ENCODE data around the gene HDAC4.

Gene HDAC4

GRCh38 chr2:239017491-239018098, 383.2 kb downstream of the HDAC4 start:
- Histone ChIP-seq H2AFZ (ENCODE audit: low read length) (no peak overlapping the region), H4K20me1 (ENCODE audit: insufficient read depth, low read length) (no peaks in the 10 kb centered on the region), H3K27ac (ENCODE audit: low read length) (no peak overlapping the region), H3K4me3 (ENCODE audit: low read length) (no peak overlapping the region), H3K4me1 (ENCODE audit: low read length) (no peaks in the 10 kb centered on the region), H3K36me3 (replicated peaks; ENCODE audit: insufficient read depth, low read length) (no peaks in the 10 kb centered on the region), H3K9ac (ENCODE audit: low read length) (no peak overlapping the region), H3K4me2 (ENCODE audit: low read depth, low read length) (no peak overlapping the region), H3K27me3 (replicated peaks; ENCODE audit: insufficient read depth, low read length) (peaks cover 36% of the 10 kb centered on the region), H3K9me3 (replicated peaks; ENCODE audit: insufficient read depth, low read length) (no peaks in the 10 kb centered on the region), H3K9me2 (replicated peaks; ENCODE audit: insufficient read depth, low read length) (no peaks in the 10 kb centered on the region), H3K79me2 (ENCODE audit: low read length) (no peaks in the 10 kb centered on the region), H3F3A (ENCODE audit: insufficient read depth, low read length) (no peaks in the 10 kb centered on the region)
- no peak for TF ChIP-seq EZH2 (optimal IDR thresholded peaks at IDR 0.05; ENCODE audit: low read depth, low read length)
- TF ChIP-seq, protein P1, sequence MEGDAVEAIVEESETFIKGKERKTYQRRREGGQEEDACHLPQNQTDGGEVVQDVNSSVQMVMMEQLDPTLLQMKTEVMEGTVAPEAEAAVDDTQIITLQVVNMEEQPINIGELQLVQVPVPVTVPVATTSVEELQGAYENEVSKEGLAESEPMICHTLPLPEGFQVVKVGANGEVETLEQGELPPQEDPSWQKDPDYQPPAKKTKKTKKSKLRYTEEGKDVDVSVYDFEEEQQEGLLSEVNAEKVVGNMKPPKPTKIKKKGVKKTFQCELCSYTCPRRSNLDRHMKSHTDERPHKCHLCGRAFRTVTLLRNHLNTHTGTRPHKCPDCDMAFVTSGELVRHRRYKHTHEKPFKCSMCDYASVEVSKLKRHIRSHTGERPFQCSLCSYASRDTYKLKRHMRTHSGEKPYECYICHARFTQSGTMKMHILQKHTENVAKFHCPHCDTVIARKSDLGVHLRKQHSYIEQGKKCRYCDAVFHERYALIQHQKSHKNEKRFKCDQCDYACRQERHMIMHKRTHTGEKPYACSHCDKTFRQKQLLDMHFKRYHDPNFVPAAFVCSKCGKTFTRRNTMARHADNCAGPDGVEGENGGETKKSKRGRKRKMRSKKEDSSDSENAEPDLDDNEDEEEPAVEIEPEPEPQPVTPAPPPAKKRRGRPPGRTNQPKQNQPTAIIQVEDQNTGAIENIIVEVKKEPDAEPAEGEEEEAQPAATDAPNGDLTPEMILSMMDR (IDR thresholded peaks at IDR 0.05; ENCODE audit: low read length), result no peak
- TF ChIP-seq EZH2phosphoT487 (IDR thresholded peaks at IDR 0.05; ENCODE audit: low read length), result no peak
- DNase-seq, result no peak

DNA sequence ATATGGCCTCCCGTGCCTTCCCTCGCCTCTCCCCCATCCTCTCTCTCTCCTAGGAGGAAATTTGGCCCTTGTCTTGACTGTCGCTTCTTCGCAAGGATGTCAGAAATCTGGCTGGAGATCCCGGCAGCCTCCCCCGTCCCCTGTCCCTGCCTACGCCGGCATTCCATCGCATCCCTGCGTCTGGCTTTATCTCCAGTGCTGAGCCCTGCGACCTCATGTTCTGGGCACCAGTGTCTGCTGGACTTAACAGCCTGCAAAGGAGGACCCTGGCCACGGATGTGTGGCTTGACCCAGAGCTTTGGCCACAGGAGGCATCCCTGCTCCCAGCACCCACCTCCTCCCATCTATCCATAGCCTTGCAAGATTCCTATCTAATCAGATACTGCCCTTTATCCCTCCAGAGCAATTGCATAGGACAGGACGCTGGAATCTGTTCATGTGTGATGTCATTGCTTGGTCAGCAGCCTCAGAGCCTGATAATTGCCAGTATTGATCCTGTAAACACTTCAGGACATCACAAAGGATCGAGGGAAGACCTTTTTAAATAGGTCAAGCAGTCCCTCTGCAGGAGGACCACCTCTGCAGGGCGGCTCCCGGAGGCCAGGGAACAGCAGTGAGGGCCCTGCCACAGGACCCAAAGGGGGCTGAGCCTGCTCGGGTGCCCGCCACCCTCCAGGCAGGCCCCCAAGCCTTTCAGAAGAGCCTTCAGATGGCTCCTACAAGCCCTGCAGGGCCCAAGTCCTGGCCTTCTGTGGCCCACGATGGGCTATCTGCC, 384.7 kb downstream of the HDAC4 start:
- H3K9me2 ChIP-seq (replicated peaks; ENCODE audit: insufficient read depth, low read length), result no peaks in the 10 kb centered on the region
- DNase-seq, result no peak
- no peaks in the 10 kb centered on the region for H3K9me3 ChIP-seq (replicated peaks; ENCODE audit: insufficient read depth, low read length)
- no peaks in the 10 kb centered on the region for H3K36me3 ChIP-seq (replicated peaks; ENCODE audit: insufficient read depth, low read length)
- TF ChIP-seq EZH2phosphoT487 (IDR thresholded peaks at IDR 0.05; ENCODE audit: low read length) (no peak), EZH2 (optimal IDR thresholded peaks at IDR 0.05; ENCODE audit: low read depth, low read length) (no peak)
- TF ChIP-seq, protein P1 (IDR thresholded peaks at IDR 0.05; ENCODE audit: low read length), result no peak
- H3K4me3 ChIP-seq (ENCODE audit: low read length), result no peak overlapping the region
- H3K4me2 ChIP-seq (ENCODE audit: low read depth, low read length), result no peak overlapping the region
- H3K27me3 ChIP-seq (replicated peaks; ENCODE audit: insufficient read depth, low read length), result peaks cover 26% of the 10 kb centered on the region
- H3K27ac ChIP-seq (ENCODE audit: low read length), result no peak overlapping the region
- H4K20me1 ChIP-seq (ENCODE audit: insufficient read depth, low read length), result no peaks in the 10 kb centered on the region
- H3F3A ChIP-seq (ENCODE audit: insufficient read depth, low read length), result no peaks in the 10 kb centered on the region
- H2AFZ ChIP-seq (ENCODE audit: low read length), result no peak overlapping the region
- H3K9ac ChIP-seq (ENCODE audit: low read length), result no peak overlapping the region
- no peaks in the 10 kb centered on the region for H3K79me2 ChIP-seq (ENCODE audit: low read length)
- H3K4me1 ChIP-seq (ENCODE audit: low read length), result no peaks in the 10 kb centered on the region

DNA sequence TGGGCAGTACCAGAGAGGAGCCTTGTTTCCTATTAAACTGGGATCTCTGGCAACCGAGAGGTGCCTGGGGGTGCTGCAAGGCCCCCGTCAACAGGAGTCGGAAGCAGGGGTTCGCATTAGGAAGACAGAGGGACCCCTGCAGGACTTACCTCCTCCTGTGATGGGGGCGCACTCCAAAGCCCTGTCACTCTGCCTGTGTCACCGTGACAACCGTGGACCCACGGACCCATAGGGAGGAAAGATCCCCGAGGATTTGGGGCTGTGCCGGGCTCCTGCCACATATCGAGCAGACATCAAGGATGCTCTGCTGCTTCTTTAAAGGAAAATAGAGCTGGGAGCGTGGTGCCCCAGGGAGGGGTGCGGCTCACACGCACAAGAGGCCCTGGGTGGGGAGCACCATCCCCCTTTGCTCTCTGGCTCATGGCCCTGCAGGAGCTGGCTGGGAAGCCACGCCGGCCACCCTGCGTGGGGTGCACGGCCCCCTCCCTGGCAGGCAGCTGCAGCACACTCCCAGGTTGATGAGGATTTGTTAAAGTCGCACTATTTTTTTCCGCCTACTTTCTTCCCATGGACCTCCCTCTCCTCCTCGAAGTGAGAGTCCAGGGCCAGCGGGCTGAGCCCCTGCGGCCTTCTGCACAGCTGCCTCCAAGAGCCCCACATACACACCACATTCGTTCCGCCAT, 385.5 kb downstream of the HDAC4 start:
- TF ChIP-seq, protein P1 (IDR thresholded peaks at IDR 0.05; ENCODE audit: low read length), result no peak
- TF ChIP-seq EZH2 (optimal IDR thresholded peaks at IDR 0.05; ENCODE audit: low read depth, low read length) (no peak), EZH2phosphoT487 (IDR thresholded peaks at IDR 0.05; ENCODE audit: low read length) (no peak)
- DNase-seq, result no peak
- H3K4me1 ChIP-seq (ENCODE audit: low read length), result no peaks in the 10 kb centered on the region
- no peak overlapping the region for H3K27ac ChIP-seq (ENCODE audit: low read length)
- H3K9ac ChIP-seq (ENCODE audit: low read length), result no peak overlapping the region
- H3K36me3 ChIP-seq (replicated peaks; ENCODE audit: insufficient read depth, low read length), result no peaks in the 10 kb centered on the region
- no peak overlapping the region for H2AFZ ChIP-seq (ENCODE audit: low read length)
- H3F3A ChIP-seq (ENCODE audit: insufficient read depth, low read length), result no peaks in the 10 kb centered on the region
- no peak overlapping the region for H3K4me2 ChIP-seq (ENCODE audit: low read depth, low read length)
- H3K4me3 ChIP-seq (ENCODE audit: low read length), result no peak overlapping the region
- no peaks in the 10 kb centered on the region for H3K9me2 ChIP-seq (replicated peaks; ENCODE audit: insufficient read depth, low read length)
- H3K79me2 ChIP-seq (ENCODE audit: low read length), result no peaks in the 10 kb centered on the region
- H4K20me1 ChIP-seq (ENCODE audit: insufficient read depth, low read length), result no peaks in the 10 kb centered on the region
- H3K27me3 ChIP-seq (replicated peaks; ENCODE audit: insufficient read depth, low read length), result peaks cover 23% of the 10 kb centered on the region
- H3K9me3 ChIP-seq (replicated peaks; ENCODE audit: insufficient read depth, low read length), result no peaks in the 10 kb centered on the region
